IPS-NIHi11 (cell line): Measurements from ENCODE around the gene CLPSL2.

Experiments used
- DNase-seq: peaks from one replicate; pipeline ENCODE4 v3.0.0; 2012; ENCODE audit warnings: mixed read lengths, low spot score

CLPSL2 gene

GRCh38 chr6:35787266-35788218, 11.1 kb downstream of the CLPSL2 start:
- no peak for DNase-seq

- DNase-seq, result no peak
Measured at GRCh38 chr6:35788423-35788982, 12.1 kb downstream of the CLPSL2 start.

DNA sequence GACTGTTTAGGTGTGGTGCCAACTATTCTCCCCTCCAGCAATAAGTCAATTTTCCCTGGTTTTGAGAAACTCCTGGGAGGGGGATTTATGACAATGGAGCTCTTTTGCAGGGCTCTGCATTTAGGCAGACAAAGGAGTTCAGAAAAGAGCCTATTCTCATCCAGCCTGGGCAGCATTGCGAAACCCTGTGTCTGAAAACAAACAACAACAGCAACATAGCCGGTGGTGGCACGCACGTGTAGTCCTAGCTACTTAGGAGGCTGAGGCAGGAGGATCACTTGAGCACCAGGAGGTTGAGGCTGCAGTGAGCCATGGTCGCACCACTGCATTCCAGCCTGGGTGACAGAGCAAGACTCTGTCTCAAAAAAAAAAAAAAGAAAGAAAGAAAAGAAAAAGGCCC, 14.3 kb downstream of the CLPSL2 start:
- no peak for DNase-seq

DNA sequence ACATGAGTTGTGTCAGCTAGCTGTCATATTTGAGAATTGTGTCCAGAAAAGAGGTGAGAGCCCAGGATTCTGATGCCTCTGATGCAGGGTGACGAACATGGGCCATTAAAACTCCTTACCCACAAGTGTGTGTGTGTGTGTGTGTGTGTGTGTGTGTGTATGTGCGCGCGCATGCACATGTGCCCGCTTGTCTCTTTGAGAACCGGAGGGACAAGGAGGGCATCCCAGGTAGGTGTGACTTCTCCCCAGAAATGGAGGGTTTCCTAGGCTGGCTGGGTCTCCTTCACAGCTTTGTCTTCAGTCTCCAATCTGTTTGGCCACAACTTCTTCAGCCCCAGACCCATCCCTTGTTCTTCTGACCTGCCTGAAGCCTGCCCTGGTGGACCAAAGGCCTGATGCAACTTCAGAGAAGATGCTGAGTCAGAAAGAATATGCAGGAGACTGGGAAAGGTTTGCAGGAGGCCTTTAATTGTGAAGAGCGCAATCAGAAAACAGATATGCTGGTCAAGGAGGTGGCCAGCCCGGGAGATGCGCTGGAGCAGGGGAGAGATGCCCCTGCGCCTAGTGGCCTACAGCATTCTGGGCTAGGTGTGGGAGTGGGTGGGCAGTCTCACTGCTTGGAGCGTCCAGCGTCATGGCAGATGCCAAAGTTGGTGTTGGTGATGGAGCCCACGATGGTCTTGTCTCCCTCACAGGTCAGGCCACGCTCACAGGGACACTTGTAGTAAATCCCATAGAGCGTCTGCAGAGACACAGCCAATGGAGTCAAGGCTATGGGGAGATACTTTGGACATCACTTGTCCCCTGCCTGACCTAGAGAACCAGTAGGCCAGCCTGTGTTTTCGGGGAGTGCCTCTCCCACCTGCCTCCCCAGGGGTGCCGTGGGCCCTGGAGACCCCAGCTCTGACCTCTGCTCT, 18.4 kb downstream of the CLPSL2 start:
- DNase-seq, result no peak

GRCh38 chr6:35795453-35796071, 19.2 kb downstream of the CLPSL2 start:
- no peak for DNase-seq

DNA sequence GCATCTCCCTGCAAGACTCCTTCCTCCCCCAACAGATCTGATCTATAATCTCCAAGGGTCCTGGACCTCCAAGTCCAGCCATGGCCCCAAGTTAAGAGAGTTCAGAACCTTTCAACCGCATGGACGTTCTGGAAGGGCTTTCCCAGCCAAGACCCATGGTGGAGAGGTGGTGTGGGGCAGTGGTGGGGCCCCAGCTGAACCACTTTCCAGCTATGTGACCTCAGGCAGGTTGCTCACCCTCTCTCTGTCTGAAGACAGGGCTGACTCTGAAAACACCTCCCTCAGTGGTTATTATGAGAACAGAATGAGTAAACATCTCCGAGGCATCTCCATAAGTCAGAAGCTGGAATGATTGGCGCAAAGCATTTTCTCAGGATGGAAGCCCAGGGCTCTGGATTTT, 19.8 kb downstream of the CLPSL2 start:
- no peak for DNase-seq

DNA sequence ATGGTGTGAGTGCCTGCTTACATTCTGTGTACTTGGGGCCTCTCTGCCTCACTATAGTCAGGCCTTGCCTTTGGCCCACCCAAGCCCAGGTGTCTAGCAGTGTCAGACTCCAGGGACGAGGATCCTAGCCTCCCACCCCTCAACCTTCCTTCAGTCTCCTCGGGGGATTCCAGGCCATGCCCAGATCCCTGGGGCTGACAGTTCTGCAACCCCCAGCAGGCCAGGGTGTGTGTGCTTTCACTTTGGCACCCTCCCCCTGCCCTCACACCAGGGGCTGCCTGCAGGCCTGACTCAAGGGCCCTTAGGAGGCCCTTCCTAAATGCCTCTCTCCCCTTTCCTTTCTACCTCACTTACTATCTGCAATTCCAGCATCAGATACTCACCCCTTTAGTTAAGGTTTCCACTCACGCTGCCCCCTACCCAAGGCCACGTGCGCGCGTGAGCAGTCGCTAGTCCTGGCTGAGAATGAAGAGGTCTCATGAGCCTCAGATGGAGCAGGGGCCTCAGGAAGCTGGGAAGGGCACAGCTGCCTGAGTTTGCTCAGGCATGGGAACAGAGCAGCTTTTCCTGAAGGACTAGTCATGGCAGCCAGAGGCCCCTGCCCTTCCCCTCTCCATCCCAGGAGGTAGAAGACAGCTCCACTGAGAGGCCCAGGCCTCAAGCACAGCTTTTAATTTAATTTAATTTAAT, 21.6 kb downstream of the CLPSL2 start:
- DNase-seq, result peak; percentile 47

DNA sequence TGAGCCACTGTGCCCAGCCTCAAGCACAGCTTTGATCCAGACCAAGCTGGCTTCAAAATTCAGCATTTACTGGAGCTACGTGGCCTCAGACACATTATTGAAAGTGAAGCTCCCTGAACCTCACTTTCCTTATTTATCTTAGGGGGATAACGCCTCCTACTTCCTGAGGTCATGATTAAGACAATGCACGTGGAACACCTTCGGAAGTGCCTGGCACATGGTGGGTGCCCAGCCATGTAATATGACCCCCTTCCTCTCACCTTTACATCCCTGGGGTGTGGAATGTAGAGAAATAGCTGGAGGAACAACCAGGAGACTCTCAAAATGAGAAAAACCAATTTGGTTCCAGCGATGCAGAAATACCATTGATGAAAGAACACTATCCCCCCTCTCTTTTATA, 22.3 kb downstream of the CLPSL2 start:
- no peak for DNase-seq

- no peak for DNase-seq
Measured at GRCh38 chr6:35801148-35801547, 24.8 kb downstream of the CLPSL2 start.

GRCh38 chr6:35804996-35805736, 28.8 kb downstream of the CLPSL2 start, which contains the start of gene LHFPL5:
TSS of gene LHFPL5 (plus strand) at chr6:35805352. CDS start at chr6:35805671, 319 bp downstream.
- DNase-seq, result peak; percentile 99

GRCh38 chr6:35808688-35809087, 32.3 kb downstream of the CLPSL2 start:
- no peak for DNase-seq

GRCh38 chr6:35809809-35810208, 33.4 kb downstream of the CLPSL2 start:
- no peak for DNase-seq

- DNase-seq, result no peak
Measured at GRCh38 chr6:35810971-35811698, 34.7 kb downstream of the CLPSL2 start.

GRCh38 chr6:35811699-35811995, 35.2 kb downstream of the CLPSL2 start:
- DNase-seq, result no peak

- no peak for DNase-seq
Measured at GRCh38 chr6:35817515-35817914, 41.1 kb downstream of the CLPSL2 start.

DNA sequence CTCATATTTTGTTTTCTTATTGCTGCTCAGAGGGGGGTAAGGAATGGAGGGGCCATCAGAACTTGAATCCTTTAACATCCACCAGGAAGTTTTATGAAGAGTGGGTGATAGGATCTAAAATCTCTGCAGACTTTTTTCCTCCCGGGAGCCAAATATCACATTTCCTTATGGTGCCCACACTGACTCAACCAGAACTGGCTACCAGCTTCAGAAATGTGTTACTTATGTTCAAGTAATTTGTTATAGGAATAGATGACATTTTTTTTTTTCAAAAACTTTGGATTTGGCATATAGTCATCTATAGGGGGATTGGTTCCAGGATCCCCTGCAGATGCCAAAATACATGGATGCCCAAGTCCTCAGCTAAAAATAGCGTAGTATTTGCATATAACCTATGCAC, 47.2 kb downstream of the CLPSL2 start:
- no peak for DNase-seq

GRCh38 chr6:35824552-35825192, 48.3 kb downstream of the CLPSL2 start:
- no peak for DNase-seq
